KOPT-K1 (cell line): ENCODE data around the gene LRRC27.

ENCODE experiments used
- H3K27ac ChIP-seq: fragments of 200-600 bp; sonication (generic); 2 replicates; pipeline ENCODE4 v1.5.1; 2016; ENCODE audit warnings: antibody characterized with exemption, mild to moderate bottlenecking, low read depth, low read length; ENCODE audit not compliant: poor library complexity, severe bottlenecking
- H3K36me3 ChIP-seq: fragments of 200-600 bp; sonication (generic); 2 replicates; pipeline ENCODE4 v1.5.1; 2017; ENCODE audit warnings: antibody characterized with exemption, mild to moderate bottlenecking, low read length, moderate library complexity; ENCODE audit not compliant: insufficient read depth
- H3K9me3 ChIP-seq: fragments of 200-600 bp; sonication (generic); 2 replicates; pipeline ENCODE4 v1.5.1; 2017; ENCODE audit warnings: antibody characterized with exemption, low read length, mild to moderate bottlenecking; ENCODE audit not compliant: insufficient read depth, poor library complexity, severe bottlenecking

The LRRC27 gene

DNA sequence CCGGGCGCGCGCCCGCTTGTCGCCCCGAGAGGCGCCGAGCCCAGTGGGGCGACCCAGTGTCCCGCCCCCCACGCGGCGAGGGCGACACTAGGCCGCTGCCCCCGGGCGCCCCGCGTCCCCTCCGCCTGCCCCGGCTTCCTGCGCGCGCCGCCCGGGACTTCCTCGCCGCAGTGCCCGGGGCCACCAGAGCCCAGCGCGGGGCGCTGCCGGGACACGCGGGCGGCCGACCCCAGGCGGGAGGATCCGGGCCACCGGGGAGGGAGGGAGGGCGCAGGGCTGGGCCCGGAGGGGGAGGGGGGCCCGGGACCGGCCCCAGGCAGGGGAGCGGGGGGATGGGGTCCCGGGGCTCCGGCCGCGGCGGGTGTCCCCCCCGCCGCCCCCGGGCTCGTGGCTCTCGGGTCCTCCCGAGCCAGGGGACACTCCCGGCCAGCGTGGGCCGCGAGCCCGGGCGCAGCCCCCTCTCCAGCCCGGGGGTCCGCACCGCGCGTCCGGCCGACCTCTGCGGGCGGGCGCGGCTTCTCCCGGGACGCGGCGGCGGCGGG is 64.6 kb downstream of the LRRC27 start:
- Histone ChIP-seq H3K9me3 (no peaks in the 10 kb centered on the region), H3K36me3 (no peaks in the 10 kb centered on the region), H3K27ac (peak overlapping the region; percentile 34)

DNA sequence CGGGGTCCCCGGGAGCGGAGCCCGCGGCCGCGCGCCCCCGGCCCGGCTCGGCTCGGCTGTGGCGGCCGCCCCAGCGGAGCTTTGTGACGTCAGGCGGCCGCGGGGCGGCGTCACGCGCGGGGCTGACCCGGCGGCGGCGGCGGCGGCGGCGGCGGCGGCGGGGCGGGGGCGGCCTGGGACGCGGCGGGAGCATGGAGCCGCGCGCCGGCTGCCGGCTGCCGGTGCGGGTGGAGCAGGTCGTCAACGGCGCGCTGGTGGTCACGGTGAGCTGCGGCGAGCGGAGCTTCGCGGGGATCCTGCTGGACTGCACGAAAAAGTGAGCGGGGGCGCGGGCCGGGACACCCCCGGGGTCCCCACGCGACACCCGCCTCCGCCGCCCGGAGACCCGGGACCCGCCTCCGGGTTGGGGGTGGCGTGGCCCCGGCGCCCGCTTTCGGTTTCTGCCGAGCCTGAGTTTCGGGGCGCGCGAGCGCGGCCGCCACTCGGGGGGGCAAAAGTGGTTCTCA is 65.1 kb downstream of the LRRC27 start, which contains the start of gene PWWP2B:
Gene PWWP2B (plus strand): TSS at position 165 of the 506 bp plus-strand sequence. CDS start 27 bp downstream, at position 192.
- Histone ChIP-seq H3K27ac (peak within 1 kb of the TSS; percentile 65), H3K36me3 (no peaks in the 10 kb centered on the region), H3K9me3 (no peaks in the 10 kb centered on the region)

DNA sequence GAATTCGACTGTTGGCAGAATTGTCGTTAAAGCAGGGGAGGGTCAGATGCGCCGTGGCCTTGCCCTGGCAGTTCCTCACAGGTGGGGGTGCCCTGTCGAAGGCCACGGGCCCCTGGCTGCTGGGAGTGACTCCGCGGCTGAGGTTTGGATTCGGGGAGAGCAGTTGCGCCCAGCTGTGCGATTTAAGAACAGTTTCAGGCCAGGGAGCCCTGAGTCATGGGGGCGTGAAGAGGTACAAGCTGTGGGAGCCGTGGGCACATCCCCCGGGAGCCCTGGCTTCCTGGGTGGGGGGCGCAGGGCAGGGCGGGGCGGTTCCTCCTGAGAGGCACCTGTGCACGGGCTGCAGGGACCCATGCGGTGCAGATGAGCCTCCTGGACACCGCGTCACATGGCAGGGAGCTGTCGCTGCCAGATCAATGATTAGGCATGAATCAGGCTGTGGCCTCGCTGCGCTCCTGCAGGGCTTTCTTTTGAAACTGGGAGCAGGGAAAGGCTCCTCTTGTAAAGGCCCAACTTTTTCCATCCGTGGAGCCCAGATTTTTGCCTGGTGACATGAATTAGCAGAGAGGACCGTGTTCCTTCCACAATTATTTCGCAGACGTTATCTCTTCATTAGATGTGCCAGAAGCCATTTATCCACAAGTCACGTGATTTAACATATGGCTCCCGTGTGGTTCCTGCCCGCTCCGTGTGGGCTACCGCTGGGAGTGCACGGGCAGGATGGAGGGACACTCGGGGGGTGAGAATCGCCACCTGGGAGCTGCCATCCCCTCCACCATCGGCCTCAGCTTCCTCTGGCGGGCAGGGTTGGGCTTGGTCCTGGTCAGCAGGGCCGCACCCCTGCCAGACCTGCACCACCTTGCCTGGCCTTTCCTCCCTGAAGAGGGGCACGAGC is 65.9 kb downstream of the LRRC27 start:
- H3K9me3 ChIP-seq, result no peaks in the 10 kb centered on the region
- H3K27ac ChIP-seq, result peak overlapping the region; percentile 65
- H3K36me3 ChIP-seq, result no peaks in the 10 kb centered on the region; the same call in 1 of the 2 replicates

DNA sequence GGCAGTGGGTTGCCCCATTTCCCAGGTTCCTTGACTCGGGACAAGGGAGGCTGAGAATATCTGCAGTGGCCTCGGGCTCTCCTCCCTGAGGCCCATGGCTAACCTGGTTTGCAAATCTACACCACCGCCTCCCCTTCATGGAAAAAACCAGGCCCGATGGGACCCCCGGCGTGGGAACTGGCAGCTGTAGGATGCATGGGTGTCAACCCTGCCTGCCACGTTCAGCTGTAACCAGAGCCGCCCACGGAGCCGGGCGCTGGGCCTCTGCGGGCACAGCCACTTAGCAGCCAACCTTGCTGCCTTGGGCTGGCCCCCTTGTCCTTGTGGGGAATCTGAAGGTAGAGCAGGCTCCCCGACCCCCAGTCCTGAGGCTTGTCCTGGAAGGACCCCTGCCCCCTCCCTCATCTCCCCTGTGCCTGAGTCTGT is 66.6 kb downstream of the LRRC27 start:
- no peaks in the 10 kb centered on the region for H3K9me3 ChIP-seq
- H3K36me3 ChIP-seq, result no peaks in the 10 kb centered on the region; the same call in 1 of the 2 replicates
- H3K27ac ChIP-seq, result no peak overlapping the region

DNA sequence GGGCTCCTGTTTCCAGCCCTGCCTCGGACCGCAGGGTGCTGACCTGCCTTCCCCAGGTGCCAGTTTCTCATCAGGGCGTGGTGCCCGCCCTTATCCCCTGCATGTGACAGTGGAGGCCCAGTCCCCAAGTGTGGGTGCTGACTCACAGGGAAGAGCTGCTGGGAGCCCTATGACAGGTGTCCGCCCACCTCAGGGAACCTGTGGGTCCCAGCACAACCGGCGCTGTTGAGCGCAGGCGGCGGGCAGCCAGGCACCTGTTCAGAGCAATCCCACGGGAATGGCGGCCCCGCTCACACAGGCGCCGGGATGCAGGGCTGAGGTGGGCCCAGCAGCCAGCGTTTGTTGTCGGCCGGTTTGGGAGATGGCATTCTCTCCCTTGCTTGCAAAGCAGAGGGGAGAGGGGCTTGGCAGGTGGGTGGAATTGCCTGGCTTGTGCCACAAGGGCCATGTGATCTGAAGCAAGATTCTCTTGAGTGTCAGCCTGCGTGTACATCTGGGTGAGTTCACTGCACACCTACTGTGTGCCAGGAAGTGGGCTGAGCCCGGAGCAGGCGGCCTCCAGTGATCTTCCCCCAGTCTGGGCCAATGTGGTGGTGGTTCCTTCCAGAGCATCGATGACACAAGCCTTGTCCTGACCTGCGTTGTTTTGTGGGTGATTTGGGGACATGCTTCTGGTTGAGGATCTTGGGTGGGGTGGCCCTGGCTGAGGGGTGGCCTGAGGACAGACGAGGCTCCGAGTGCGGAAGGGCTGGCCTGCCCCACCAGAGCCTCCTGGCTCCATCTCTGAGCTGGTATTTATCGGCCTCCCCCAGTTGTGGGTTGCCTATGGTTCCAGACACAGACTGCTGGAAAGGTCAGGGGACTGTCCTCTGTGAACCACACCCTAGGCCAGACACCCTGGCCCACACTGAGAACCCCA is 67.4 kb downstream of the LRRC27 start:
- H3K27ac ChIP-seq, result no peak overlapping the region
- no peaks in the 10 kb centered on the region; the same call in 1 of the 2 replicates for H3K36me3 ChIP-seq
- no peaks in the 10 kb centered on the region for H3K9me3 ChIP-seq

DNA sequence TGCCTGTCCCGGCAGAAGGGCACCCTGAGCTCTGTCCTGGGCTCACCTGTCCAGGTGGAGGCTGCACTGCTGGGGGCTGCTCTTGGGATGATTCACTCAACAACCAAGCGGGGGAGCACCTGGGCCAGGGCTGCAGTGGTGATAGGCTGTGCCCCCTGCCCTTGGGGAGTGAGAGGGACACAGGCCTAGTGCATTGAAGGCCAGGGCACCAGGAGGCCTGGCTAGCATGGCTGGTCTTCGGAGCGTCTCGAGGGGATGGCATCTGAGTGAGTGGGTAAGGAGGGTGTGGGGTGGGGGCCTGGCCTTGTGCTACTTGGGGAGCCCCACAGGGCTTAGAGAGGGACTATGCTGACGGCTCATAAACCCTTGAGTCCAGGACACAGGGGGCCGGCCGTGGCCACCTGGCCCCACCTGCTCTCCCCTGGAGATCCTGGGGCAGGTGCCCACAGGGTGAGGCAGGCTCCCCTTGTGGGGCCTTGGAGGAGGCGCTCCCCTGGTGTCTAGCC is 68.1 kb downstream of the LRRC27 start:
- H3K27ac ChIP-seq, result no peak overlapping the region
- H3K9me3 ChIP-seq, result no peaks in the 10 kb centered on the region
- H3K36me3 ChIP-seq, result peaks cover 3% of the 10 kb centered on the region; the same call in 1 of the 2 replicates

GRCh38 chr10:132400547-132401151 is 68.7 kb downstream of the LRRC27 start:
- Histone ChIP-seq H3K27ac (no peak overlapping the region), H3K9me3 (no peaks in the 10 kb centered on the region), H3K36me3 (peaks cover 8% of the 10 kb centered on the region; the same call in 1 of the 2 replicates)

GRCh38 chr10:132401401-132402118 is 69.6 kb downstream of the LRRC27 start:
- Histone ChIP-seq H3K36me3 (peaks cover 17% of the 10 kb centered on the region; the same call in 1 of the 2 replicates), H3K9me3 (no peaks in the 10 kb centered on the region), H3K27ac (no peak overlapping the region)

DNA sequence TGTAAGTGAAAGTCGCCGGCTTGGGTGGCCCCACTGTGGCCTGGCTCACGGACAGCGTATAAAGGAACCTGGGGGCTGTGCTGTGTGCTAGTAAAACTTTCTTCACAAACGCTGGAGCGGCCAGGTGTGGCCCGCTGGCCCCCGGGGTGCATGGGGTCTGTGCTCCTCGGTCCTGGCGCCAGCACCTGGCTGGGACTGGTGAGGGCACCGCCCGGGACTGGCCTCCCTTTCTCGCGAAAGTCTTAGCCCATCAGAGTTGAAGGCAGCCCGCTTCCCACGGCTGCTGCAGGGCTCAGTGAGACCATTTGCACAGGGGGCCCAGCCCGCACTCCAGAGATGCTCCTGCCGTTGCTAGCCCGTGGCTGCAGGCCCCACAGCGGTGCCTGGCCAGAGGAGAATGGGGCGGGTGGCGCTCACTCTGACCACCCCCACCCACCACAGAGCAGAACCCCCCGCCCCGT is 70.8 kb downstream of the LRRC27 start:
- H3K36me3 ChIP-seq, result peaks cover 27% of the 10 kb centered on the region; the same call in 1 of the 2 replicates
- no peaks in the 10 kb centered on the region for H3K9me3 ChIP-seq
- no peak overlapping the region for H3K27ac ChIP-seq

- no peak overlapping the region for H3K27ac ChIP-seq
- H3K36me3 ChIP-seq, result peaks cover 36% of the 10 kb centered on the region; the same call in 1 of the 2 replicates
- no peaks in the 10 kb centered on the region for H3K9me3 ChIP-seq
These were observed 71.6 kb downstream of the LRRC27 start for GRCh38 chr10:132403511-132404168.

DNA sequence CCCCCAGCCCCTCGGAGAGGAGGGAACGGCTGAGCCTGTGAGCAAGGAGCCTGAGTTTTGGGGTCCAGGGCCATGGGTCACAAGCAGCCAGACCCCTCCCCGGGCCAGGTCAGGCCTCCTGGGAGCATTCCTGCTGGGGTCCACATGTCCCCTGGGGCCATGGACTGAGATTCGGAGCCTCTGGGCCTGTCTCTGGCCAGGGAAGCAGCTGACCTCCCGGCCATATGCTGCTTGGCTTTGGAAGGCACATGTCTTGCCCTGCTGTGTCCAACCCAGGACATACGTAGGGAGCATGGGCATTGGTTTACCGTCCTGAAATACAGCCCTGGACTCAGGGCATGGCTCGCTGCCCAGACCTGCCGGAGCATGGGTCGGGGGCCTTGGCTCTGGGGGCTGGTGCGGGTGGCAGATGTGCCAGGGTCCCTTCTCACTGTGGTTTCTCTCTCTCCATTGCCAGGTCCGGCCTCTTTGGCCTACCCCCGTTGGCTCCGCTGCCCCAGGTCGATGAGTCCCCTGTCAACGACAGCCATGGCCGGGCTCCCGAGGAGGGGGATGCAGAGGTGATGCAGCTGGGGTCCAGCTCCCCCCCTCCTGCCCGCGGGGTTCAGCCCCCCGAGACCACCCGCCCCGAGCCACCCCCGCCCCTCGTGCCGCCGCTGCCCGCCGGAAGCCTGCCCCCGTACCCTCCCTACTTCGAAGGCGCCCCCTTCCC is 72.3 kb downstream of the LRRC27 start:
- Histone ChIP-seq H3K36me3 (peaks cover 41% of the 10 kb centered on the region; the same call in 1 of the 2 replicates), H3K27ac (no peak overlapping the region), H3K9me3 (no peaks in the 10 kb centered on the region)

GRCh38 chr10:132404911-132405462 is 73.0 kb downstream of the LRRC27 start:
- Histone ChIP-seq H3K36me3 (peaks cover 41% of the 10 kb centered on the region; the same call in 1 of the 2 replicates), H3K27ac (no peak overlapping the region)

More at GRCh38 chr10:132404911-132405462, 73.0 kb downstream of the LRRC27 start:
- H3K9me3 ChIP-seq, result no peaks in the 10 kb centered on the region
